ENCODE results near the gene TFDP1.

Gene TFDP1

GRCh38 chr13:113595131-113595530, 10.6 kb downstream of the TFDP1 start:
- Histone ChIP-seq H3K4me3 (ENCODE audit: insufficient read depth, low read depth, low read length, poor library complexity, severe bottlenecking) (no peak overlapping the region), H3K4me1 (ENCODE audit: control insufficient read depth, insufficient read depth, low read length, poor library complexity, severe bottlenecking) (no peaks in the 10 kb centered on the region), H3K27me3 (replicated peaks; ENCODE audit: control insufficient read depth, insufficient read depth, low read length, poor library complexity, severe bottlenecking) (no peaks in the 10 kb centered on the region), H3K36me3 (ENCODE audit: control insufficient read depth, insufficient read depth, low read length) (peaks cover 11% of the 10 kb centered on the region), H3K27ac (ENCODE audit: insufficient read depth, low read length, poor library complexity, severe bottlenecking) (no peak overlapping the region), H3K9me3 (ENCODE audit: control insufficient read depth, low read length) (no peaks in the 10 kb centered on the region)
- DNase-seq: no peak

GRCh38 chr13:113596321-113597200, 12.0 kb downstream of the TFDP1 start:
- DNase-seq: no peak
- no peaks in the 10 kb centered on the region for H3K27me3 ChIP-seq (replicated peaks; ENCODE audit: control insufficient read depth, insufficient read depth, low read length, poor library complexity, severe bottlenecking)
- H3K36me3 ChIP-seq (ENCODE audit: control insufficient read depth, insufficient read depth, low read length): peaks cover 11% of the 10 kb centered on the region
- no peak overlapping the region for H3K27ac ChIP-seq (ENCODE audit: insufficient read depth, low read length, poor library complexity, severe bottlenecking)
- H3K4me3 ChIP-seq (ENCODE audit: insufficient read depth, low read depth, low read length, poor library complexity, severe bottlenecking): no peak overlapping the region
- H3K4me1 ChIP-seq (ENCODE audit: control insufficient read depth, insufficient read depth, low read length, poor library complexity, severe bottlenecking): no peaks in the 10 kb centered on the region
- H3K9me3 ChIP-seq (ENCODE audit: control insufficient read depth, low read length): no peaks in the 10 kb centered on the region

- Histone ChIP-seq H3K36me3 (ENCODE audit: control insufficient read depth, insufficient read depth, low read length) (peaks cover 11% of the 10 kb centered on the region), H3K27me3 (replicated peaks; ENCODE audit: control insufficient read depth, insufficient read depth, low read length, poor library complexity, severe bottlenecking) (no peaks in the 10 kb centered on the region), H3K27ac (ENCODE audit: insufficient read depth, low read length, poor library complexity, severe bottlenecking) (no peak overlapping the region), H3K9me3 (ENCODE audit: control insufficient read depth, low read length) (no peaks in the 10 kb centered on the region), H3K4me1 (ENCODE audit: control insufficient read depth, insufficient read depth, low read length, poor library complexity, severe bottlenecking) (no peaks in the 10 kb centered on the region), H3K4me3 (ENCODE audit: insufficient read depth, low read depth, low read length, poor library complexity, severe bottlenecking) (no peak overlapping the region)
- no peak for DNase-seq
Measured at GRCh38 chr13:113597391-113598080, 13.0 kb downstream of the TFDP1 start.

DNA sequence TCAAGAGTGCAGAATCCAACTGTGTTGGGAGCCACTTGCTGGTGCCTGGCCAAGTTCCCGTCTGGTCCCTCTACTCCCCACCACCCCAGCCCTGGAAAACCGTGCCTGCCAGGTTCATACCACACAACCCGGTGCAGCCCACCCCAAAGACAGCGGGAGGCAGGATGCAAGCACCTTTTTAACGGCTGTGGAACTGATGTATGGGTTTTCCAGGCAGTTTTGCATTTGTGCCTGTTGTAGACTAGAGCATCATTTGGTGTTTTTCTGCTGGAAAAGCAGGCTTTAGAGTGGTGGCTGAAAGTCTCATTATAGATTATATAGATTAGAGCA, 13.5 kb downstream of the TFDP1 start:
- Histone ChIP-seq H3K4me1 (ENCODE audit: control insufficient read depth, insufficient read depth, low read length, poor library complexity, severe bottlenecking) (no peaks in the 10 kb centered on the region), H3K27me3 (replicated peaks; ENCODE audit: control insufficient read depth, insufficient read depth, low read length, poor library complexity, severe bottlenecking) (no peaks in the 10 kb centered on the region), H3K27ac (ENCODE audit: insufficient read depth, low read length, poor library complexity, severe bottlenecking) (no peak overlapping the region), H3K4me3 (ENCODE audit: insufficient read depth, low read depth, low read length, poor library complexity, severe bottlenecking) (no peak overlapping the region), H3K9me3 (ENCODE audit: control insufficient read depth, low read length) (no peaks in the 10 kb centered on the region), H3K36me3 (ENCODE audit: control insufficient read depth, insufficient read depth, low read length) (peaks cover 11% of the 10 kb centered on the region)
- no peak for DNase-seq

DNA sequence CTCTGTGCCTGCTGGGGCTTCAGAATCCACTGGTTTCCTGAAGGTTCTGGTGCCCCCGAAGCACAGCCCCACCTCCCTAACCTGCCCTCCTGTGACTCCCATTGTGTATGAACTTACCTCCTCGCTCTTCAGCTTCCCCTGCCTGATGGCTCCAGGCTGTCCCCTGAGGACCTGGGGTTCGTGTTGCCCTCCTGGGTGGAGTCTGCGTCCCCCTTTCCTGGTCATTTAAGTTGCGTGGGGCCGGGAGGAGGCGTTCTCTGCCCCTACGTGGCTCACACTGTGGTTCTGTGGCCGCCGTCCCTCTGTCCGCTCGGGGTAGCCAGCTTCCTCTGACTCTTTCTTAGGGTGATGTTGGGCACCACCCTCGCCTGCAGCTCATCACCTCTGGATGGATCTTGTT, 13.9 kb downstream of the TFDP1 start:
- DNase-seq: no peak
- H3K27me3 ChIP-seq (replicated peaks; ENCODE audit: control insufficient read depth, insufficient read depth, low read length, poor library complexity, severe bottlenecking): no peaks in the 10 kb centered on the region
- no peaks in the 10 kb centered on the region for H3K9me3 ChIP-seq (ENCODE audit: control insufficient read depth, low read length)
- no peak overlapping the region for H3K4me3 ChIP-seq (ENCODE audit: insufficient read depth, low read depth, low read length, poor library complexity, severe bottlenecking)
- H3K36me3 ChIP-seq (ENCODE audit: control insufficient read depth, insufficient read depth, low read length): peaks cover 11% of the 10 kb centered on the region
- no peaks in the 10 kb centered on the region for H3K4me1 ChIP-seq (ENCODE audit: control insufficient read depth, insufficient read depth, low read length, poor library complexity, severe bottlenecking)
- no peak overlapping the region for H3K27ac ChIP-seq (ENCODE audit: insufficient read depth, low read length, poor library complexity, severe bottlenecking)

GRCh38 chr13:113599391-113599790, 14.8 kb downstream of the TFDP1 start:
- Histone ChIP-seq H3K27me3 (replicated peaks; ENCODE audit: control insufficient read depth, insufficient read depth, low read length, poor library complexity, severe bottlenecking) (no peaks in the 10 kb centered on the region), H3K4me3 (ENCODE audit: insufficient read depth, low read depth, low read length, poor library complexity, severe bottlenecking) (no peak overlapping the region), H3K9me3 (ENCODE audit: control insufficient read depth, low read length) (no peaks in the 10 kb centered on the region), H3K27ac (ENCODE audit: insufficient read depth, low read length, poor library complexity, severe bottlenecking) (no peak overlapping the region), H3K36me3 (ENCODE audit: control insufficient read depth, insufficient read depth, low read length) (peaks cover 11% of the 10 kb centered on the region), H3K4me1 (ENCODE audit: control insufficient read depth, insufficient read depth, low read length, poor library complexity, severe bottlenecking) (no peaks in the 10 kb centered on the region)
- no peak for DNase-seq

DNA sequence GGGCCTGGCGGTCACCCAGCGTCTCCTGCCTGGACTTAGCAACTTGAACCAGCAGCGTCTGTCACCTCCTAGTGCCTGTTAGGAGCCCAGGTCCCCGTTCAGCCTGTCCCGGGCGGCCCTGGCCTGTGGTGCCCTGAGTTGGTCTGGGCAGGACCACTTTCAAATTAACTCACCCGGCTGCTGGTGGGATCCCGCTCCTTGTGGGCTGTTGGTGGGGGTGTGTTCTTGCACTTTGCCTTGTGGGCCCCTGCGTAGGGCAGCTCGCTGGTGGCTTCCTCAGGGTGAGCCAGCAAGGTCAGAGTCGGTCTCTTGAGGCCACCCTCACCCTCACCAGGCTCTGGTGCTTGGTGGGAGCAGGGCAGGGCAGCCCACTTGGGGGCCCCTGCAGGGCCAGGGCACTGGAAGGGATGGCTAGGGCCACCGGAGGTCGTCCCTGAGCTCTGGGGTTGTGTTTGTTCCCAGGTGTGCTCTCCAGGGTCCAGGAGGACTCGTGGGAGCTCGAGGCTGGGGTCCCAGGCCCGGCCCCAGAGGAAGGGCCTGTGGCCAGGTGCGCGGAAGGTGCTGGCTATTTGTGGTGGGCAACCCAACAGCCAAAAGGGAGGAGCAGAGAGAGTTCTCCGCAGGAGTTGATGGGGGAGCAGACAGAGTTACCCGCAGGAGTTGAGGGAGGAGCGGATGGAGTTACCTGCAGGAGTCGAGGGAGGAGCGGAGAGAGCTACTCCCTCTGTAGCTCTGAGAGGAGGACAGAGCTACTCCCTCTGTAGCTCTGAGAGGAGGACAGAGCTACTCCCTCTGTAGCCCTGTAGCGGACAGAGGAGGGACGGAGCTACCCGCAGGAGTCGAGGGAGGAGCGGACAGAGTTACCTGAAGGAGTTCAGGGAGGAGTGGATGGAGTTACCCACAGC, 16.9 kb downstream of the TFDP1 start:
- H3K36me3 ChIP-seq (ENCODE audit: control insufficient read depth, insufficient read depth, low read length): peaks cover 11% of the 10 kb centered on the region

GRCh38 chr13:113602291-113602988, 17.9 kb downstream of the TFDP1 start:
- Histone ChIP-seq H3K27me3 (replicated peaks; ENCODE audit: control insufficient read depth, insufficient read depth, low read length, poor library complexity, severe bottlenecking) (no peaks in the 10 kb centered on the region), H3K27ac (ENCODE audit: insufficient read depth, low read length, poor library complexity, severe bottlenecking) (no peak overlapping the region), H3K9me3 (ENCODE audit: control insufficient read depth, low read length) (no peaks in the 10 kb centered on the region), H3K4me1 (ENCODE audit: control insufficient read depth, insufficient read depth, low read length, poor library complexity, severe bottlenecking) (no peaks in the 10 kb centered on the region), H3K36me3 (ENCODE audit: control insufficient read depth, insufficient read depth, low read length) (peaks cover 6% of the 10 kb centered on the region), H3K4me3 (ENCODE audit: insufficient read depth, low read depth, low read length, poor library complexity, severe bottlenecking) (no peak overlapping the region)
- no peak for DNase-seq

More for the DNA sequence above, 16.9 kb downstream of the TFDP1 start:
- no peaks in the 10 kb centered on the region for H3K9me3 ChIP-seq (ENCODE audit: control insufficient read depth, low read length)
- H3K27ac ChIP-seq (ENCODE audit: insufficient read depth, low read length, poor library complexity, severe bottlenecking): no peak overlapping the region
- no peaks in the 10 kb centered on the region for H3K4me1 ChIP-seq (ENCODE audit: control insufficient read depth, insufficient read depth, low read length, poor library complexity, severe bottlenecking)
- no peaks in the 10 kb centered on the region for H3K27me3 ChIP-seq (replicated peaks; ENCODE audit: control insufficient read depth, insufficient read depth, low read length, poor library complexity, severe bottlenecking)
- no peak for DNase-seq
- no peak overlapping the region for H3K4me3 ChIP-seq (ENCODE audit: insufficient read depth, low read depth, low read length, poor library complexity, severe bottlenecking)

DNA sequence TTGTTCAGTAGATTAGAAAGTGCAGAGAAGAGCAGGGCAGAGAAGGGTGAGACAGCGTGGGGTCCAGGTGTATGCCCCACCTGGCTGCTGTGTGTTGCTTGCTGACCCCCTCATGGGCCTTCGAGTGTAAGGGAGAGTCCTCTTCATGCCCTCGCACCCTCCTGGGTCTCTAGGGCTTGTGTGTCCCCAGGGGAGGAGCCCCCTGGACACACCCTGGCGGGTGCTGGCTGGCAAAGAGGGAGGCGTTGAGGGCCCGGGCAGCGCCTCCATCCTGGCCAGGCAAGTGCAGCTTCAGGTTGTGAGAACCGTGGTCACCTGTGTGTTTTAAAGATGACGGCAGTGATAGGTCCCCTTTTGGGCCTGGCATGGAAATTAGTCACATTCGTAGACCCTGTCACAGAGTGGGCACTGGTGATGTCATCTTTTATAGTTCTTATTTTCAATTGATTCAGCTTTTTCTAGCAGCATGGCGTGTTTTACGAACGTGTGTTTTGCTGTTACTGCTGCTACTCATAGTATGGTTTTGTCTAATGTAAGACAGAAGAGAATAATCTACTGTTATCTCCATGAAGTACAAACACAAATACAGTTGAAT, 18.7 kb downstream of the TFDP1 start:
- Histone ChIP-seq H3K4me3 (ENCODE audit: insufficient read depth, low read depth, low read length, poor library complexity, severe bottlenecking) (no peak overlapping the region), H3K9me3 (ENCODE audit: control insufficient read depth, low read length) (no peaks in the 10 kb centered on the region), H3K27ac (ENCODE audit: insufficient read depth, low read length, poor library complexity, severe bottlenecking) (no peak overlapping the region), H3K36me3 (ENCODE audit: control insufficient read depth, insufficient read depth, low read length) (peaks cover 3% of the 10 kb centered on the region), H3K27me3 (replicated peaks; ENCODE audit: control insufficient read depth, insufficient read depth, low read length, poor library complexity, severe bottlenecking) (no peaks in the 10 kb centered on the region), H3K4me1 (ENCODE audit: control insufficient read depth, insufficient read depth, low read length, poor library complexity, severe bottlenecking) (no peaks in the 10 kb centered on the region)
- no peak for DNase-seq
